Esophagus muscularis mucosa (tissue), 4 donors: Measurements from ENCODE around the gene HOXD4.

Experiments
- EP300 ChIP-seq: sonication (generic); formaldehyde crosslinking; IDR thresholded peaks from one replicate; pipeline ENCODE4 v1.6.1; 2017; ENCODE audit warnings: antibody characterized with exemption
- POLR2A ChIP-seq: fragments of 450-650 bp; IDR thresholded peaks from one replicate; pipeline ENCODE4 v1.6.1; 2017; ENCODE audit warnings: antibody characterized with exemption, moderate library complexity, mild to moderate bottlenecking, low read depth
- POLR2AphosphoS5 ChIP-seq, 2 donors: sonication (generic); formaldehyde crosslinking; IDR thresholded peaks; one replicate each; pipeline ENCODE4 v1.6.1; 2017; ENCODE audit warnings: antibody characterized with exemption in 2 of 2
- TF ChIP-seq, protein P1 (sequence below), 3 experiments: fragments of 200-600 bp in 2 of 3; fragments of 450-650 bp in 1 of 3; sonication (generic) in 2 of 3; IDR thresholded peaks; one replicate each; pipeline ENCODE4 v1.5.1; 2017 to 2019; ENCODE audit warnings: antibody characterized with exemption in 3 of 3, mild to moderate bottlenecking in 2 of 3, moderate library complexity in 1 of 3

GRCh38 chr2:176106581-176107539 lies 44.5 kb upstream of the HOXD4 start, which contains the start of gene HOXD11:
- TF ChIP-seq, protein P1, sequence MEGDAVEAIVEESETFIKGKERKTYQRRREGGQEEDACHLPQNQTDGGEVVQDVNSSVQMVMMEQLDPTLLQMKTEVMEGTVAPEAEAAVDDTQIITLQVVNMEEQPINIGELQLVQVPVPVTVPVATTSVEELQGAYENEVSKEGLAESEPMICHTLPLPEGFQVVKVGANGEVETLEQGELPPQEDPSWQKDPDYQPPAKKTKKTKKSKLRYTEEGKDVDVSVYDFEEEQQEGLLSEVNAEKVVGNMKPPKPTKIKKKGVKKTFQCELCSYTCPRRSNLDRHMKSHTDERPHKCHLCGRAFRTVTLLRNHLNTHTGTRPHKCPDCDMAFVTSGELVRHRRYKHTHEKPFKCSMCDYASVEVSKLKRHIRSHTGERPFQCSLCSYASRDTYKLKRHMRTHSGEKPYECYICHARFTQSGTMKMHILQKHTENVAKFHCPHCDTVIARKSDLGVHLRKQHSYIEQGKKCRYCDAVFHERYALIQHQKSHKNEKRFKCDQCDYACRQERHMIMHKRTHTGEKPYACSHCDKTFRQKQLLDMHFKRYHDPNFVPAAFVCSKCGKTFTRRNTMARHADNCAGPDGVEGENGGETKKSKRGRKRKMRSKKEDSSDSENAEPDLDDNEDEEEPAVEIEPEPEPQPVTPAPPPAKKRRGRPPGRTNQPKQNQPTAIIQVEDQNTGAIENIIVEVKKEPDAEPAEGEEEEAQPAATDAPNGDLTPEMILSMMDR (IDR thresholded peaks at IDR 0.05), result no peak
- TF ChIP-seq EP300 (no peak), POLR2A (no peak), POLR2AphosphoS5 (IDR thresholded peaks at IDR 0.05) (no peak)
